HepG2 (cell line): ENCODE data around the gene STPG4. TPM values are rescaled to one million over a fixed set of nuclear protein-coding genes. Genes with fewer than 3 reads are reported as not detected.

ENCODE experiments used
- BCL6 ChIP-seq: IDR thresholded peaks from 2 replicates; pipeline ENCODE4 v1.6.1; 2016; ENCODE audit warnings: missing genetic modification reagents, missing compliant biosample characterization
- ELF3 ChIP-seq: IDR thresholded peaks from 2 replicates; pipeline ENCODE4 v1.6.1; 2016; ENCODE audit warnings: missing genetic modification reagents, missing compliant biosample characterization
- FOSL2 ChIP-seq: sonication (generic); formaldehyde crosslinking; IDR thresholded peaks from 2 replicates; pipeline ENCODE4 v1.4.0; 2020; ENCODE audit warnings: missing genetic modification reagents
- GZF1 ChIP-seq: sonication (generic); formaldehyde crosslinking; IDR thresholded peaks from 2 replicates; pipeline ENCODE4 v1.5.1; 2020; ENCODE audit warnings: mild to moderate bottlenecking, missing genetic modification reagents
- IKZF1 ChIP-seq: fragments of 450-650 bp; IDR thresholded peaks from 2 replicates; pipeline ENCODE4 v1.7.1; 2016
- ISL2 ChIP-seq: sonication (generic); formaldehyde crosslinking; IDR thresholded peaks from 2 replicates; pipeline ENCODE4 v1.5.0; 2020; ENCODE audit warnings: missing genetic modification reagents
- KDM4B ChIP-seq: sonication (generic); formaldehyde crosslinking; IDR thresholded peaks from 2 replicates; pipeline ENCODE4 v1.4.0; 2020; ENCODE audit warnings: missing genetic modification reagents
- MIER2 ChIP-seq: IDR thresholded peaks from 2 replicates; pipeline ENCODE4 v1.6.1; 2016; ENCODE audit warnings: missing biosample characterization, missing genetic modification reagents
- MYNN ChIP-seq: sonication (generic); formaldehyde crosslinking; IDR thresholded peaks from 2 replicates; pipeline ENCODE4 v1.4.0; 2020; ENCODE audit warnings: mild to moderate bottlenecking, low read depth, missing genetic modification reagents
- NAIF1 ChIP-seq: sonication (generic); formaldehyde crosslinking; IDR thresholded peaks from 2 replicates; pipeline ENCODE4 v1.5.0; 2020; ENCODE audit warnings: mild to moderate bottlenecking, missing genetic modification reagents, borderline replicate concordance
- REXO4 ChIP-seq: sonication (generic); formaldehyde crosslinking; IDR thresholded peaks from 2 replicates; pipeline ENCODE4 v1.8.0; 2022; ENCODE audit warnings: missing genetic modification reagents, mild to moderate bottlenecking, borderline replicate concordance
- SIN3B ChIP-seq: fragments of 150-350 bp; IDR thresholded peaks from 2 replicates; pipeline ENCODE4 v1.6.1; 2014; ENCODE audit warnings: low read length
- SOX5 ChIP-seq: IDR thresholded peaks from 2 replicates; pipeline ENCODE4 v1.6.1; 2016; ENCODE audit warnings: borderline replicate concordance
- TAF1 ChIP-seq: sonication (generic); formaldehyde crosslinking; IDR thresholded peaks from 2 replicates; pipeline ENCODE4 v1.4.0; 2020; ENCODE audit warnings: missing genetic modification reagents
- THAP11 ChIP-seq: IDR thresholded peaks from 2 replicates; pipeline ENCODE4 v1.6.1; 2016; ENCODE audit warnings: missing biosample characterization, missing genetic modification reagents
- ZNF142 ChIP-seq: sonication (generic); formaldehyde crosslinking; IDR thresholded peaks from 2 replicates; pipeline ENCODE4 v1.4.0; 2020; ENCODE audit warnings: missing genetic modification reagents
- ZNF180 ChIP-seq: sonication (generic); formaldehyde crosslinking; IDR thresholded peaks from 2 replicates; pipeline ENCODE4 v1.4.0; 2020; ENCODE audit warnings: low read depth, missing genetic modification reagents, borderline replicate concordance
- ZNF253 ChIP-seq: sonication (generic); formaldehyde crosslinking; IDR thresholded peaks from 2 replicates; pipeline ENCODE4 v1.8.0; 2022; ENCODE audit warnings: mild to moderate bottlenecking, missing genetic modification reagents, borderline replicate concordance
- ZNF256 ChIP-seq: sonication (generic); formaldehyde crosslinking; conservative IDR thresholded peaks from 2 replicates; pipeline ENCODE4 v1.4.0; 2020; ENCODE audit warnings: missing genetic modification reagents
- ZNF354B ChIP-seq: sonication (generic); formaldehyde crosslinking; IDR thresholded peaks from 2 replicates; pipeline ENCODE4 v1.8.0; 2022; ENCODE audit warnings: mild to moderate bottlenecking, missing genetic modification reagents
- ZNF510 ChIP-seq: sonication (generic); formaldehyde crosslinking; IDR thresholded peaks from 2 replicates; pipeline ENCODE4 v1.4.0; 2020; ENCODE audit warnings: low read depth, mild to moderate bottlenecking, missing genetic modification reagents
- ZNF607 ChIP-seq: sonication (generic); formaldehyde crosslinking; IDR thresholded peaks from 2 replicates; pipeline ENCODE4 v1.5.1; 2020; ENCODE audit warnings: missing genetic modification reagents, mild to moderate bottlenecking, borderline replicate concordance
- ZNF652 ChIP-seq: IDR thresholded peaks from 2 replicates; pipeline ENCODE4 v1.6.1; 2016; ENCODE audit warnings: low read depth, borderline replicate concordance
- ZNF781 ChIP-seq: sonication (generic); formaldehyde crosslinking; IDR thresholded peaks from 2 replicates; pipeline ENCODE4 v1.5.1; 2020; ENCODE audit warnings: borderline replicate concordance, mild to moderate bottlenecking, missing genetic modification reagents; ENCODE audit errors: not compliant biosample characterization
- ZNF782 ChIP-seq: sonication (generic); formaldehyde crosslinking; IDR thresholded peaks from 2 replicates; pipeline ENCODE4 v1.4.0; 2020; ENCODE audit warnings: missing genetic modification reagents, mild to moderate bottlenecking, borderline replicate concordance
- ZNF841 ChIP-seq: sonication (generic); formaldehyde crosslinking; IDR thresholded peaks from 2 replicates; pipeline ENCODE4 v1.8.1; 2023; ENCODE audit warnings: missing genetic modification reagents, borderline replicate concordance
- ZNF850 ChIP-seq: sonication (generic); formaldehyde crosslinking; conservative IDR thresholded peaks from 2 replicates; pipeline ENCODE4 v1.9.0; 2021; ENCODE audit warnings: mild to moderate bottlenecking, missing genetic modification reagents
- ZSCAN12 ChIP-seq: sonication (generic); formaldehyde crosslinking; IDR thresholded peaks from 2 replicates; pipeline ENCODE4 v1.9.0; 2021; ENCODE audit warnings: mild to moderate bottlenecking, missing genetic modification reagents
- polyA plus RNA-seq, 8 experiments: library from polyadenylated mRNA; depleted of rRNA in 3 of 8; stranded (reverse) in 7 of 8; unstranded in 1 of 8; fragments of >200 nt; fragmentation: Illumina TruSeq in 4 of 8; extraction: Trizol in 4 of 8; gene quantifications; 2 replicates each; pipeline versions ENCODE4 v1.2.1 to v1.2.3, GENCODE V29; 2011 to 2016; ENCODE audit warnings: low read depth in 4 of 8, missing spikeins in 1 of 8, mixed read lengths in 1 of 8; ENCODE audit not compliant: insufficient read depth in 1 of 8
- total RNA-seq, 5 experiments: library from RNA; depleted of rRNA; stranded (reverse); fragments of >200 nt; fragmentation: Illumina TruSeq; extraction: Trizol; gene quantifications; 2 replicates each; pipeline ENCODE4 v1.2.3, GENCODE V29; 2016; ENCODE audit warnings: low read depth in 1 of 5
- TF ChIP-seq, protein P1 (sequence below): IDR thresholded peaks from 2 replicates; pipeline ENCODE4 v1.6.1; 2016; ENCODE audit warnings: missing genetic modification reagents, missing compliant biosample characterization

STPG4 gene
- total and polyA plus RNA-seq, 2 of the 13 experiments (the other 11 are each of a cell fraction or from before 2014, with no cell fraction given): 0.11 to 0.15 TPM

DNA sequence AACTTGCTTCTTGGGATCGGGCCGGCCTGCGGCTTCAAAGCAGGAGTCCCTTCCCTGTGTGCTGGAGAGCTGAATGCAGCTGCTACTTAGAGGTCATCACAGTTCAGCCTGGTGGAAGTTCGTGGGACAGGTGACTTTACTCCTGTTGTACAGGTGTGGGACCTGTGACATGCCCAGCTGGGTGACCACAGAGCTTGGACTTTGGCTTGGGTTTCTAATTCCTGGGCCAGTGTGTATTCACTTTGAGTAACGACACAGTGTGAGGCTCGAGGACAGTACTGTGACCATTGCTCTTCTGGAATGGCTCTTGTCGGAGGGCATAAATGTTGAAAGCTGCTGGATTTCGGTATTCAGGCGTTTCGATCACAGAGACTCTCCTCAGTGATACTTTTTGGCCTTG, 114.5 kb downstream of the STPG4 start (continued):
- TF ChIP-seq FOSL2 (CRISPR knock-in tag): peak; percentile 38; the same call in 1 of the 2 replicates
- peak; percentile 59; the same call in 1 of the 2 replicates for TF ChIP-seq SOX5 (CRISPR knock-in tag)
- no peak for TF ChIP-seq ZNF782 (CRISPR knock-in tag)
- no peak for TF ChIP-seq NAIF1 (CRISPR knock-in tag)
- peak; percentile 49 for TF ChIP-seq ZNF781 (CRISPR knock-in tag)
- TF ChIP-seq ZNF841 (CRISPR knock-in tag): no peak
- no peak for TF ChIP-seq ZNF142 (CRISPR knock-in tag)
- no peak for TF ChIP-seq THAP11
- TF ChIP-seq SIN3B: no peak
- no peak for TF ChIP-seq ZNF180 (CRISPR knock-in tag)
- no peak for TF ChIP-seq KDM4B (CRISPR knock-in tag)
- TF ChIP-seq ZNF253: no peak
- no peak for TF ChIP-seq ZNF256 (CRISPR knock-in tag)
- TF ChIP-seq ZNF354B: no peak
- no peak for TF ChIP-seq ELF3 (CRISPR knock-in tag)
- TF ChIP-seq ZNF652 (CRISPR knock-in tag): no peak
- no peak for TF ChIP-seq ZNF850 (CRISPR knock-in tag)
- TF ChIP-seq MYNN (CRISPR knock-in tag): no peak
- TF ChIP-seq IKZF1: no peak
- peak; percentile 63; the same call in 1 of the 2 replicates for TF ChIP-seq BCL6 (CRISPR knock-in tag)
- no peak for TF ChIP-seq ZSCAN12
- no peak for TF ChIP-seq MIER2 (CRISPR knock-in tag)
- TF ChIP-seq REXO4 (CRISPR knock-in tag): no peak
- TF ChIP-seq GZF1: 0 out of 2 replicates have a peak, but pooled peaks have one; percentile 45
- peak; percentile 28; the same call in 1 of the 2 replicates for TF ChIP-seq TAF1 (CRISPR knock-in tag)
- TF ChIP-seq ZNF510 (CRISPR knock-in tag): no peak
- no peak for TF ChIP-seq ZNF607 (CRISPR knock-in tag)
- peak; percentile 47; the same call in 1 of the 2 replicates for TF ChIP-seq ISL2 (CRISPR knock-in tag)
- TF ChIP-seq, protein P1, sequence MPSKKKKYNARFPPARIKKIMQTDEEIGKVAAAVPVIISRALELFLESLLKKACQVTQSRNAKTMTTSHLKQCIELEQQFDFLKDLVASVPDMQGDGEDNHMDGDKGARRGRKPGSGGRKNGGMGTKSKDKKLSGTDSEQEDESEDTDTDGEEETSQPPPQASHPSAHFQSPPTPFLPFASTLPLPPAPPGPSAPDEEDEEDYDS (CRISPR knock-in tag): no peak
